ENCODE measurements around the gene AUTS2.

The AUTS2 gene

DNA sequence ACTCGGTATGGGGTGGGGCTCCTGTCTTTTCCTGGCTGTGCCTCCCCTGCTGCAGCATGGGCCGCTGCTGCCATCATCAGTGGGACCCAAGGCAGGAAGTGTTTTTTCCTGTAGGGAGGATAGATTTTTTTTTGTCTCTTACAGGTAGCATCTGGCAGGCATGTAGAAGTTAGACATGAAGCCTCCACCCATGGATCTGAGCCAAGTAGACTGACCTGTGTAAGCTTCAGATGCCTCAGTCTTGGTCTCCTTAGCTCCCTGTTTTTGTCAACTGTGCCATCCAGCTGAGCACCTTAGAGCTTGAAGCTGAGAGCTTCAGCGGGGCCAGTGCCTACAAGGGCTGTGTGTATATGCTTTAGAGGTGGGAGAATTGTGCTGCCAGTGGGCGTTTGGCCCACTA is 93.5 kb downstream of the AUTS2 start:
- no peak for DNase-seq

- no peak for DNase-seq
These were observed 94.3 kb downstream of the AUTS2 start for GRCh38 chr7:69692611-69693010.

GRCh38 chr7:69693042-69693441 is 94.8 kb downstream of the AUTS2 start:
- DNase-seq = no peak

GRCh38 chr7:69696054-69696591 is 97.8 kb downstream of the AUTS2 start:
- DNase-seq = no peak

DNA sequence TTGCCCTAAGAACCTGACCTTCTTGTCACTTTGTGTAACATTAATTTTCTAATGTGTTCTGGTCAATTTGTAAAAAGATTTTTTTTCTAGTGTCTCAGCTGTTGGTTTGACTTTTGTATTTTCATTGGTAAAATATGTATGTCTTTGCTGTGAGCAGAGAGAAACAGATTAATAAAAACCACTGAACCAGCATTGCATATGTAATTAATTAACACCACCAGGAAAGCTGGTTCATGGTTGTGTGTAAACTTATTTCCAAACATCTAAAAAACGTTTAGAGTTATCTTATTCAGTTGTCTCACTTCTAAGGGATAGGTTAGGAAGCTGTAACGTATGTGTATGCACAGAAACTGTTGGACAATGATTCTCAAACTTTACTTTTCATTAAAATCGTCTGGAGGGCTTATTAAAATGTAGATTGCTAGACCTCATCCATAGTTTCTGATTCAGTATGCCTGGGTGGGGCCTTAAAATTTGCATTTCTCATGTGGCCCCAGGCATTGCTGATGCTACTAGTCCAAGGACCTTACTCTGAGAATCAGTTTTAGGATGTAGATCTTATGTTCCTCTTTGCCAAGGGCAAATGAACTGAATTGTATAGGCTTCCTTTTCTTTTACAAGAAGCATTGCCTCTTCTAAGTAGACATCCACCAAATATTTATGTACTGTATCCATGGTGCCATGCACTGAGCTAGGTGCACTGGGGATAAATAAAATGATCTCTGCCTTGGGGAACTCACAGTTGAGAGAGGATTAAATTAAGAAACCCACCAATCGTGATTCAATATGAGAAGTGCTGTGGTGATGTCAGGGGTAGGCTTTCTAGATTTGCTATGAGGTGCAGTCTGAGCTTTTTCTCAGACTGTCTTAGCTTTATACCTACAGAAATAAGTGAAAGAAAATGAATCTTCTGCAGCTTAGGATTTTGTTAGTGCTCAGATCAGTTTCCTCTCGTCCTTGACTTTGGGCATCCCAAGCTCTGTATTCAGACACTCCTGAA is 98.7 kb downstream of the AUTS2 start:
- no peak for DNase-seq

GRCh38 chr7:69698109-69698825 is 100.0 kb downstream of the AUTS2 start:
- DNase-seq = no peak

GRCh38 chr7:69699931-69700330 is 101.7 kb downstream of the AUTS2 start:
- DNase-seq = peak; percentile 27

GRCh38 chr7:69700331-69700730 is 102.1 kb downstream of the AUTS2 start:
- no peak for DNase-seq

- DNase-seq = no peak
These were observed 103.0 kb downstream of the AUTS2 start for GRCh38 chr7:69701288-69701687.

DNA sequence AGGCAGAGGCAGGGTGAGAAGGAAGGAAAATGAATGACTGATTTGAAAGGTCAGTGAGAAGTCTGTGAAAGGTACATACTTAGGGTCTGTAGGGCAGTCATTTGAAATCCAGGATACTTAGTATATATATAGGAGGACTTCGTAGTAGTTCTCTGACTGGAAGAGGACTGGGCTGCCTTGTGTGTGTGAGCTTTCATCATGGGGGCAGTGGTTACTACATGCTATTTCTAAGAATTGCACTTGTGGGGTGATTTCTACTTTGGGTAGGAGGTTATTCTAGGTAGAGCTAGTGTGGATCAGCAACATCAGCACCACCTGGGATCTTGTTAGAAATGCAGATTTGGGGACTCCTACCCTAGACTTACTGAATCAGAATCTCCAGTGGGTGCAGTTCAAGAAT is 104.1 kb downstream of the AUTS2 start:
- no peak for DNase-seq

DNA sequence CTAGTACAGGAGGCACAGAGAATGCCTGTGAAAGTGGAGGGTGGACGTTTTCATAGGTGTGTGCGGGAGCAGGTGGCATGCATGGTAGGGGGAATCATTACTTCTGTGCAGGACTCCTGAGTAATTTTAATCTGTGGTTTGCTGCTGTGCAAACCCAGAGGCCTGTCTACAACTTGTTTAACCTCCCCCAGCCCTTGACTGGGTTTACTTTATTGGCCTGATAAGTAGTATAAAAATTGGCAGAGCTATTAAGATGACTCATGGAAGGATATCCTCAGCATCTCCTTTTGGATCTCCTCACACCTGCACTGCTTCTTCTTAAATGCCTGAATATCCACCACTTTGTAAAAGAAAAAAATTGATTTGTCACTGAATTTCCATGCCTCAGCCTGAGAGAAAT is 104.8 kb downstream of the AUTS2 start:
- DNase-seq = no peak

- DNase-seq = no peak
These were observed 107.8 kb downstream of the AUTS2 start for GRCh38 chr7:69706070-69706469.

DNA sequence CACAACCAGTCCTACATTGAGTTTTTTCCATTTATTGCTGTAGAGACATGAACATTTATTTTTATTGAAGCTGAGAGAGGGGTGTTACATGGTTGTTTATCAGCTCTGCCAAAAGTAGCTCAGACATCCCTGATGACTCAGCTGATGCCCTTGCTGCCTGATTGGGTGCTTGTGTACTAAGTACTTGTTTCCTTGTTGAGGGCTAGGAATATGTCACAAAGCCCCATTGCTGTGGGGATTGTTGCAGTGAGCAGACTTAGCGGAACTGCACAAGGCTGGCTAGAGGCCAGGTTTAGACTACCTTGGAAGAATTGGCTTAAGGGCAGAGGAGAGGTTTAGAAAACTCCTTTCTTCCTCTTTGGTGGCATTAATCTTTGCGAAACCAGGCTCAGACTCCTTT is 110.6 kb downstream of the AUTS2 start:
- no peak for DNase-seq

GRCh38 chr7:69710768-69711438 is 112.6 kb downstream of the AUTS2 start:
- DNase-seq = no peak

- DNase-seq = no peak
These were observed 116.8 kb downstream of the AUTS2 start for GRCh38 chr7:69714886-69715576.

GRCh38 chr7:69717221-69717620 is 118.9 kb downstream of the AUTS2 start:
- DNase-seq = no peak

DNA sequence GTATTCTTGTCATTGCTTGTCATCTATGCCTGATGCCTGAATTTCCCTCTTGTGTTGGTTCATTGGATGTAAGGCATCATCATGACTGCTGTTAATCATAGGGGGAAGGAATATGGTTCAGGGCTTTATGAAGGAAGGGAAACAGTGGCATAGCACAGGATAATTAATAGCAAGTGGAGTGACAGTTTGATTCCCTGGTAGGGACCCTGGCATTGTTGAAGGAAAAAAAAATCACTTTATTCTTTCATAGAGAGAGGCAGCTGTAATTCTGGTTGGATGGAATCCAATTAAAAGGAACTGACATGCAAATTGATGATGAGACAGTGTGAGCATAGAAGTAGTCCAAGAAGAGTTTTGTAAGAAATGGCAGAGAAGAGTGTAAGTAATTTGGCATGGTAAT is 121.4 kb downstream of the AUTS2 start:
- DNase-seq = no peak

DNA sequence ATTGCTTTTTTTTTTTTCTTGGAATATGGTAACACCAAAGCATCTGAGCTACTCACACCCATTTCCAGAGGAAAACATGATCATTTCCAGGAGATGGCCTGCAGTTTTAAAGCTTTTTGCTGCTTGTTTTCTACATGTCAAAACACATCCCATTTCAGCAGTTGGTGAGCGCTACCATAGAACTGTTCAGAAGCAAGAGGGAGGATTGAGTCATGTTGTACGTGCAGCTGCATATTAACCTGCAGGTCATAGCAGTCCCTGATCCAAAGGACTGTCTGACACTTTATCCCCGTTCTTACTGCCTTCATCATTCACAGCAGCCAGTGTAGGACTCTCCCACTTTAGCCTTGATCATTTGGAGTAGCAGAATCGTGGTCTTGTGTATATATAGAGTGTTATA is 124.6 kb downstream of the AUTS2 start:
- no peak for DNase-seq

DNA sequence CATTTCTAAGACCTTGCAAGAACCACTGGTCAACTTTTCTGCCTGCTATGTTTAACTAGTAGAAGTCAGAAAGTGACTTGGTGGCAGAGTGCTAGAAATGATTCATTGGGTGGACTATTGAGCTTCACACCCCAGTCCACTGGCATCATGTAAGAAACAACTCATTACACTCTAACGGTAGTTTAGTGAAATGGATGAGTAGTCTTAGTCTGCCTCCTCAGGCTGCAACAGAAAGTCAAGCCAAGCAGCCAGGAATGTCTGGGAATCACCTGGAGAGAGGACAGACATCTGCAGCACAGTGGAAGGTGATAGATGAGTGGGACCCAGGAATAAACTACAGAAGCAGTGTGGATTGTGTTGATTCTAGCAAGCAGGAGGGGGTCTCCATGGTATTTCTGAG is 125.4 kb downstream of the AUTS2 start:
- DNase-seq = no peak

DNA sequence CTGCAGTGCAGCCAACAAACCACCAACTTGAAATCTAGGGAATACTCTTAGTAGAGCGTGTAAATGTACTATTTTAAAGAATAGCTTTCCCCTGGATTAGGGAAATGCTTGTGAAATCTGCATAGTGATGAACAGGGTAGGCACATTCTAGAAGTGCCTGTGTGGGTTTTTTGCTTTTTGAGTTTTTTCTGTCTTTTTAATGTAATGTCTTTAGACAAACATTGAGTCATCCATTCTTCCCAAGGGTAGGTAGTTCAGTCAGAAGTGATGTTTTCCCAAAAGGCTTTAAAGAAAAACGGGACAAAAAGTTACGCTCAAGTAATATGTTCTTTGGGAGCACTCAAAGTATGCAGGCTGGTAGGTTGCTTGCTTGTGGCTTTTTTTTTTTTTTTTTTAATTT is 130.0 kb downstream of the AUTS2 start:
- no peak for DNase-seq

GRCh38 chr7:69732203-69732602 is 133.9 kb downstream of the AUTS2 start:
- DNase-seq = no peak

GRCh38 chr7:69735582-69735981 is 137.3 kb downstream of the AUTS2 start:
- no peak for DNase-seq
